GM12874 (cell line): ENCODE results near the gene CDKN1B.

Source experiments
- TF ChIP-seq, protein P1 (sequence below): IDR thresholded peaks from 2 replicates; pipeline ENCODE4 v1.5.1; 2011; ENCODE audit warnings: low read depth, mild to moderate bottlenecking, control low read depth, low read length, moderate library complexity; ENCODE audit not compliant: insufficient read depth

Gene CDKN1B

DNA sequence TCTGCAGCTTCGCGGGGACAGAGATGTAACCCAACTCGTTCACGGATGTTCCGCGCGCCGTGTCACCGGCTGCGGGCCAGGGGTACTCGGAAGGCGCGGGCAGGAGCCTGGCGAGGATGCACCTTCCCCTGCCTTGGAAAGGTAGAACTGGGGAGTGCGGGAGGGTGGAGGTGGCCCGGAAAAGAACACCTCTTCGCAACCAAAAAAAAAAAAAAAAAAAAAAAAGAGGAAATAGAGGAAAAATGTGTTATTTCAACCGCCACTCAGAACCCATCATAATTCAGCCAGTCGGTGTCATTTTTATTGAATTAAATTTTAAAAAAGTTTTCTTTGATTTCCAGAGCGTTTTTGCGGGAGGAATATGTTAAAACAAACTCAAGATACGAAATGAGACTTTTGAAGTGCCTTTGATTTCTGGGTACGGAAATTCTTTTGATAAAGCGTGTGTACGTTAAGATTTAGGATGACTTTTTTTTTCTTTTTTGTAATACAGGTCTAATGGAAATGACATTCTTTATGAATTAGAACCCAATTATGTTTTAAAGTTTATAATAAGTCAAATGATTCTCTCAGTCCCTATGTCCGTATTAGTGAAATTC, 8.9 kb downstream of the CDKN1B start:
- TF ChIP-seq, protein P1, sequence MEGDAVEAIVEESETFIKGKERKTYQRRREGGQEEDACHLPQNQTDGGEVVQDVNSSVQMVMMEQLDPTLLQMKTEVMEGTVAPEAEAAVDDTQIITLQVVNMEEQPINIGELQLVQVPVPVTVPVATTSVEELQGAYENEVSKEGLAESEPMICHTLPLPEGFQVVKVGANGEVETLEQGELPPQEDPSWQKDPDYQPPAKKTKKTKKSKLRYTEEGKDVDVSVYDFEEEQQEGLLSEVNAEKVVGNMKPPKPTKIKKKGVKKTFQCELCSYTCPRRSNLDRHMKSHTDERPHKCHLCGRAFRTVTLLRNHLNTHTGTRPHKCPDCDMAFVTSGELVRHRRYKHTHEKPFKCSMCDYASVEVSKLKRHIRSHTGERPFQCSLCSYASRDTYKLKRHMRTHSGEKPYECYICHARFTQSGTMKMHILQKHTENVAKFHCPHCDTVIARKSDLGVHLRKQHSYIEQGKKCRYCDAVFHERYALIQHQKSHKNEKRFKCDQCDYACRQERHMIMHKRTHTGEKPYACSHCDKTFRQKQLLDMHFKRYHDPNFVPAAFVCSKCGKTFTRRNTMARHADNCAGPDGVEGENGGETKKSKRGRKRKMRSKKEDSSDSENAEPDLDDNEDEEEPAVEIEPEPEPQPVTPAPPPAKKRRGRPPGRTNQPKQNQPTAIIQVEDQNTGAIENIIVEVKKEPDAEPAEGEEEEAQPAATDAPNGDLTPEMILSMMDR = no peak

DNA sequence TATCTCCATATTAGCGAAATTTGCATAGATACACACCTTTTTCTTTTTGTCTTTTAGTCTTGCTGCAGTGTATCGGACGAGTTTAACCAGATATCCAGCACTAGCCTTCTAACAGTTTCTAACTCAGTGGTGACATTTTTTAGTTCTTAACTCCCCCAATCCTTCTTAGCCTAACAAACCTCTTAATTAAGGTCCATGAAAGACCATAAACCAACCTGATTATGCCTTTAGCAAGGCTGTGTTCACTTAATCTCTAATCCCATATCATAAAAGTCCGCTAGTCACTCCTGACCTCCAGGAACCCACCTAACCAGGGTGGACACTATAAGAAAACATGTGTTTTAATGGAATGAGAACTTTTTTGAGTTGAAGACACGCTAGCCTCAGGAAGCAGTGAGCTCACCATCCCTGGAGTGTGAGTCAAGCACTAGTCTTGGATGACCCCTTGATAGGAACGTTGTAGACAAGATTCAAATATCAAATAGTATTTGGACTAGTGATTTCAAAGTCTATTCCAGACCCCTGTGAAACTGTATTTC, 9.5 kb downstream of the CDKN1B start:
- TF ChIP-seq, protein P1 = no peak

- TF ChIP-seq, protein P1 = no peak
Measured at GRCh38 chr12:12731178-12731577, 14.0 kb downstream of the CDKN1B start.

- TF ChIP-seq, protein P1 = no peak
Measured at GRCh38 chr12:12731785-12732184, 14.6 kb downstream of the CDKN1B start.

- TF ChIP-seq, protein P1 = no peak
Measured at GRCh38 chr12:12733118-12733517, 15.9 kb downstream of the CDKN1B start.

DNA sequence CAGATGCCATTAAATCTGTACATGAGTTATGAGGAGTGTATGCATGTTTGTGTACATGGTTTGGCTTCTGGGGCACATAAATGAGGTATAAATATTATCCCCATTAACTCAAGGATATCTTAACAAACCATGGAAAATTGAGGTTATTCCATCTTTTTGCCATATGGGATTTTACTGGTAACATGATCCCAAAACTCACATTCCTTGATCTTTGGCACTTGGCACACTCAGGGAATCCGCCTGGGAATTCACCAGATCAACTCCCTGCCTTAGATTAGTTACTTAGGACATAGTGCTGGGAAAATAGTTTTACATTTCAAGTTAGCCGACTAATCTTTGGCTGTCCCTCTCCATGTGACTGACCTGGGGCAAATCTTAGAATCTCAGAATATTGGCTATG, 16.9 kb downstream of the CDKN1B start:
- TF ChIP-seq, protein P1 = no peak

DNA sequence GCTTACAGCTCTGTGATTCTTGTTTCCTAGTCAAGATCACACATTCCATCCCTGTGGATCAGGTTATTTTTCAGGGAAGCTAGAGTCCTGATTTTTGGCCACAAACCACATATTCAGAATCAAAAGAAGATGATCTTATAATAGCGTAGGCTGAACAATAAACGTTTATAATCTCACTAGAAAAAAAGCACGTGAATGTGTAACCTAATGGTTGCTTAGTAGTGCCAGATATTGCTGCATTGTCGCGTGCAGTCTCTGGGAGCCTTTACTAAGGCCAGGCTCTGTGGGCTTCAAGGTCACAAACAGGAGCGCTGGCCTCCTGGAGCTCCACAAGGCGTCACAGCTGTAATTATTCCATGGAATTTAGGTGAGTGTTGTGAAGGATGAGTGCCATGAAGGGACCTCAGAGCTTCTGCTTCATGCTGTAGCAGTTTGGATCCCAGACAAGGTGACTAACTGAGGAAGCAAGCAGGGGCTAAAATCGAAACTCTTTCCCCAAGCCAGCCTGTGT, 17.4 kb downstream of the CDKN1B start:
- TF ChIP-seq, protein P1 = no peak

DNA sequence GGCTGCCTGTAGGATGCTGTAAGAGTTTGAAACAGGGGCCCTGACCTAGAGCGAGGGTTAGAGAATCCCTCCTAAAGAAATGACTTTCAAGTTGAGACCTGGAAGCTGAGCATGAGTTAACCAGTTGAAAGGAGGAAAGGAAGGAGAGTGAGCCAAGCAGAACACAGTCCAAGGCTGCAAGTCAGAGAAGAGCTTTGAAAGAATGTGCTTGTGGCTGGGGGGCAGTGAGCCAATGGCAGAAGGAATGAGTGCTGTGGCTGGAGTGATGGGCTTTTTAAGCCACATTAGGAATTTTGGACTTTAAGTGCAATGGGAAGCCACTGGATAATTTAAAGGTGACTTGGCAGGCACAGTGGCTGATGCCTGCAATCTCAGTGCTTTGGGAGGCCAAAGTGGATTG, 18.1 kb downstream of the CDKN1B start:
- TF ChIP-seq, protein P1 = no peak
